Measurements from ENCODE around the gene CLSTN2.

CLSTN2 gene

GRCh38 chr3:140225996-140226395 lies 291.0 kb downstream of the CLSTN2 start:
- Histone ChIP-seq H3K4me2 (no peak overlapping the region), H3K4me1 (ENCODE audit: low read depth, poor library complexity, severe bottlenecking) (no peaks in the 10 kb centered on the region)

GRCh38 chr3:140233702-140234101 lies 298.7 kb downstream of the CLSTN2 start:
- Histone ChIP-seq H3K4me2 (no peak overlapping the region), H3K27ac (no peak overlapping the region), H3K4me1 (ENCODE audit: low read depth, poor library complexity, severe bottlenecking) (no peaks in the 10 kb centered on the region), H4K20me1 (ENCODE audit: insufficient read depth) (no peaks in the 10 kb centered on the region), H3K27me3 (ENCODE audit: insufficient read depth, low read depth) (no peaks in the 10 kb centered on the region), H3K79me2 (ENCODE audit: insufficient read depth, low read depth) (no peaks in the 10 kb centered on the region), H2AFZ (ENCODE audit: low read depth) (no peak overlapping the region), H3K4me3 (IDR thresholded peaks at IDR 0.05; ENCODE audit: insufficient read depth, low read depth, low read length) (no peak overlapping the region), H3K9ac (no peak overlapping the region), H3K36me3 (ENCODE audit: insufficient read depth) (no peaks in the 10 kb centered on the region)
- no peak for TF ChIP-seq CTCF (conservative IDR thresholded peaks at IDR 0.05; ENCODE audit: low read depth, low read length)

More at GRCh38 chr3:140225996-140226395, 291.0 kb downstream of the CLSTN2 start:
- Histone ChIP-seq H3K79me2 (ENCODE audit: insufficient read depth, low read depth) (no peaks in the 10 kb centered on the region), H4K20me1 (ENCODE audit: insufficient read depth) (no peaks in the 10 kb centered on the region), H3K27ac (no peak overlapping the region), H3K4me3 (IDR thresholded peaks at IDR 0.05; ENCODE audit: insufficient read depth, low read depth, low read length) (no peak overlapping the region), H2AFZ (ENCODE audit: low read depth) (no peak overlapping the region), H3K36me3 (ENCODE audit: insufficient read depth) (no peaks in the 10 kb centered on the region), H3K9ac (no peak overlapping the region), H3K27me3 (ENCODE audit: insufficient read depth, low read depth) (no peaks in the 10 kb centered on the region)
- no peak for TF ChIP-seq CTCF (conservative IDR thresholded peaks at IDR 0.05; ENCODE audit: low read depth, low read length)

- no peaks in the 10 kb centered on the region for H3K4me1 ChIP-seq (ENCODE audit: low read depth, poor library complexity, severe bottlenecking)
- TF ChIP-seq CTCF (conservative IDR thresholded peaks at IDR 0.05; ENCODE audit: low read depth, low read length): no peak
- H3K9ac ChIP-seq: no peak overlapping the region
Measured at GRCh38 chr3:140234256-140234655, 299.3 kb downstream of the CLSTN2 start.

GRCh38 chr3:140236836-140237501 lies 302.0 kb downstream of the CLSTN2 start:
- Histone ChIP-seq H3K27me3 (ENCODE audit: insufficient read depth, low read depth) (no peaks in the 10 kb centered on the region), H3K4me1 (ENCODE audit: low read depth, poor library complexity, severe bottlenecking) (no peaks in the 10 kb centered on the region), H3K4me2 (no peak overlapping the region), H3K79me2 (ENCODE audit: insufficient read depth, low read depth) (no peaks in the 10 kb centered on the region), H3K9ac (no peak overlapping the region), H3K4me3 (IDR thresholded peaks at IDR 0.05; ENCODE audit: insufficient read depth, low read depth, low read length) (no peak overlapping the region), H4K20me1 (ENCODE audit: insufficient read depth) (no peaks in the 10 kb centered on the region), H2AFZ (ENCODE audit: low read depth) (no peak overlapping the region), H3K27ac (no peak overlapping the region), H3K36me3 (ENCODE audit: insufficient read depth) (no peaks in the 10 kb centered on the region)
- no peak for TF ChIP-seq CTCF (conservative IDR thresholded peaks at IDR 0.05; ENCODE audit: low read depth, low read length)

More at GRCh38 chr3:140234256-140234655, 299.3 kb downstream of the CLSTN2 start:
- no peaks in the 10 kb centered on the region for H3K36me3 ChIP-seq (ENCODE audit: insufficient read depth)
- no peak overlapping the region for H2AFZ ChIP-seq (ENCODE audit: low read depth)
- H3K4me3 ChIP-seq (IDR thresholded peaks at IDR 0.05; ENCODE audit: insufficient read depth, low read depth, low read length): no peak overlapping the region
- H3K4me2 ChIP-seq: no peak overlapping the region
- H3K27me3 ChIP-seq (ENCODE audit: insufficient read depth, low read depth): no peaks in the 10 kb centered on the region
- H4K20me1 ChIP-seq (ENCODE audit: insufficient read depth): no peaks in the 10 kb centered on the region
- H3K27ac ChIP-seq: no peak overlapping the region
- H3K79me2 ChIP-seq (ENCODE audit: insufficient read depth, low read depth): no peaks in the 10 kb centered on the region
